ENCODE data around the gene PI4K2A.
"Not testable (repeated sequence)": the region's sequence is repeated elsewhere in the genome, so short reads cannot be mapped to it uniquely, and the experiment has no call there.

Gene PI4K2A

GRCh38 chr10:97632949-97633884, 7.3 kb upstream of the PI4K2A start, which contains the start of gene MORN4:
Gene MORN4, minus strand, starts transcription at chr10:97633500. Its CDS starts 13,847 bp downstream, at chr10:97619653.
- DNase-seq: peak; percentile 94

GRCh38 chr10:97633921-97634320, 6.5 kb upstream of the PI4K2A start:
- peak; percentile 36 for DNase-seq

- DNase-seq: no peak
Observed at GRCh38 chr10:97635577-97635976, 4.9 kb upstream of the PI4K2A start.

GRCh38 chr10:97639090-97639489, 1.4 kb upstream of the PI4K2A start:
- not testable (repeated sequence) for DNase-seq

- DNase-seq: peak; percentile 3
Observed at GRCh38 chr10:97640868-97641811, 669 bp downstream of the PI4K2A start.

GRCh38 chr10:97642471-97643159, 2.1 kb downstream of the PI4K2A start:
- not testable (repeated sequence) for DNase-seq

GRCh38 chr10:97643441-97643985, 3.0 kb downstream of the PI4K2A start:
- DNase-seq: no peak

GRCh38 chr10:97644936-97645335, 4.5 kb downstream of the PI4K2A start:
- DNase-seq: no peak

- DNase-seq: no peak
Observed at GRCh38 chr10:97647556-97647955, 7.1 kb downstream of the PI4K2A start.

GRCh38 chr10:97648562-97649404, 8.3 kb downstream of the PI4K2A start:
- DNase-seq: no peak

GRCh38 chr10:97649405-97649750, 8.9 kb downstream of the PI4K2A start:
- DNase-seq: not testable (repeated sequence)

- no peak for DNase-seq
Observed at GRCh38 chr10:97650726-97651125, 10.3 kb downstream of the PI4K2A start.

- no peak for DNase-seq
Observed at GRCh38 chr10:97651773-97652172, 11.3 kb downstream of the PI4K2A start.

- no peak for DNase-seq
Observed at GRCh38 chr10:97656777-97657176, 16.3 kb downstream of the PI4K2A start.

- no peak for DNase-seq
Observed at GRCh38 chr10:97659589-97659988, 19.1 kb downstream of the PI4K2A start.

- DNase-seq: no peak
Observed at GRCh38 chr10:97664282-97664850, 23.9 kb downstream of the PI4K2A start.

- no peak for DNase-seq
Observed at GRCh38 chr10:97666992-97667391, 26.5 kb downstream of the PI4K2A start.

- no peak for DNase-seq
Observed at GRCh38 chr10:97667463-97667862, 27.0 kb downstream of the PI4K2A start.

GRCh38 chr10:97669571-97669970, 29.1 kb downstream of the PI4K2A start:
- no peak for DNase-seq

- DNase-seq: no peak
Observed at GRCh38 chr10:97673736-97674525, 33.5 kb downstream of the PI4K2A start.

Data from NCI-H510A (cell line).